ENCODE measurements around the gene KRT79. TPM values are rescaled to one million over a fixed set of nuclear protein-coding genes. Genes with fewer than 3 reads are reported as not detected.
"Not testable (repeated sequence)": the region's sequence is repeated elsewhere in the genome, so short reads cannot be mapped to it uniquely, and the experiment has no call there.

KRT79 gene
- total and polyA plus RNA-seq, 7 donors, result 0.03 to 0.05 TPM; not detected in 5

GRCh38 chr12:52861511-52861910 lies 27.4 kb upstream of the KRT79 start:
- intact Hi-C loops (cut with DNase I), result no loop called here
- TF ChIP-seq CTCF (IDR thresholded peaks at IDR 0.05), result no peak
- Histone ChIP-seq H3K36me3 (ENCODE audit: insufficient read depth in 1 of 2, low read depth in 1 of 2) (no peaks in the 10 kb centered on the region), H3K4me1 (no peaks in the 10 kb centered on the region), H3K27me3 (ENCODE audit: insufficient read depth in 3 of 3, low read length in 2 of 3) (no peaks in the 10 kb centered on the region), H3K9me3 (no peaks in the 10 kb centered on the region), H3K27ac (no peak overlapping the region), H3K4me3 (no peak overlapping the region)
- 81 to 91% (median 86%) methylated on average over 7 of the region's 7 CpGs for WGBS, 3 donors
- ATAC-seq (no peak), DNase-seq (no peak)

DNA sequence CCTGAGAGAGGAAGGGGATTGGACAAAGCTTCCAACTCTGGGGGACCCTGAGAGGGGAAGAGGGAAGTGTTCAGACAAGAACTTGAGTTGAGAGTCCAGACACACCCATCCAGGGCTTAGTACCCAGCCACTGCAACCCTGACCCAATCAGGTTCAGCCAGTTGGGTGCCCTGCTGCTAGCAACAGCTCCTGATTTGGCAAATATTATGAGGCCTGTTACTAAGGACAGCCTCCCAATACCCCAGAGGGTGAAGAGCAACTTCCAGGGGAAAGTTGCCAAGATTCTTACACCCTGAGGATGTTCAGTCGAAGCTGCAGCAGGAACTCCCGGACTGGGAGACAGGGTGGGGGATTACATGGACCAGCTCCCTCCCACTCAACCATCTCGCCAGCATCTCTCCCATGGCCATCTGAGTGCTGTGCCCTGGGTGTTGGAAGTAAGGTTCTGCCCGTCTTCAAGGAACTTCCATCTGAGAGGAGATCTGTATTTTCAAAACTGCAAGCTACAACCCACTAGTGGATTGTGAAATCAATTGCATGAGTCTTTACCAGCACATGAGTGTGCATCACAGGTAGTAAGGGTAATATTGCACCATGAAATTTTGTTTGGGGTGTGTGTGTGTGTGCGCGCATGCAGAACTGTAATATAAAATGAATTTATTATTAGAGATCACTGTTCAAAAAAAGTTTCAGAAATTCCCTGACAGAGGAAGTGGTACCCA lies 26.2 kb upstream of the KRT79 start:
- Histone ChIP-seq H3K9me3 (no peaks in the 10 kb centered on the region), H3K4me1 (no peaks in the 10 kb centered on the region), H3K4me3 (no peak overlapping the region), H3K27me3 (ENCODE audit: insufficient read depth in 3 of 3, low read length in 2 of 3) (no peaks in the 10 kb centered on the region), H3K36me3 (ENCODE audit: insufficient read depth in 1 of 2, low read depth in 1 of 2) (no peaks in the 10 kb centered on the region), H3K27ac (no peak overlapping the region)
- 66 to 69% (median 66%) methylated on average over 6 of the region's 6 CpGs for WGBS, 3 donors
- TF ChIP-seq CTCF (IDR thresholded peaks at IDR 0.05), result no peak
- ATAC-seq (no peak), DNase-seq (no peak)
- intact Hi-C loops (cut with DNase I), result no loop called here

DNA sequence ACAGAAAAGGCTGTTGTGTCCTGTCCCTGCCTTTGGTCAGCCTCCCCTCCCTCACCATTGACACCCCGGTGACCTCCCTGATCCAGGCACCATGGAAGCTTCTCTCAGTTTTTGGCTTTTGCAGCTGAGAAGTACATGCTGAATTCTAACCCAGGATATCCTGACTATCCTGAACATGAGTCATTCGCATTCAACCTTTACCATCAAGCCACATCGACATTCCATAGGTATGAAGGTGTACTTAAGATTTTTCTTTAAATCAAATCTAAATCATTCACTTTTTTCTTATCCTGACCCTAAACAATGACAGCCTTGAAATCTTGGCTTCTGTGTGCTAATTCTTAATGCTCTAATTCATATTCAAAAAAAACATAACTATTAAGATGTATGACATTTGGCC lies 23.4 kb upstream of the KRT79 start:
- Histone ChIP-seq H3K36me3 (ENCODE audit: insufficient read depth in 1 of 2, low read depth in 1 of 2) (no peaks in the 10 kb centered on the region), H3K27me3 (ENCODE audit: insufficient read depth in 3 of 3, low read length in 2 of 3) (no peaks in the 10 kb centered on the region), H3K9me3 (no peaks in the 10 kb centered on the region), H3K4me3 (no peak overlapping the region), H3K4me1 (no peaks in the 10 kb centered on the region), H3K27ac (no peak overlapping the region)
- no peak for ATAC-seq
- intact Hi-C loops (cut with DNase I), result no loop called here
- DNase-seq, result no peak
- no peak for TF ChIP-seq CTCF (IDR thresholded peaks at IDR 0.05)
- 90 to 95% (median 92%) methylated on average over 3 of the region's 3 CpGs for WGBS, 3 donors

DNA sequence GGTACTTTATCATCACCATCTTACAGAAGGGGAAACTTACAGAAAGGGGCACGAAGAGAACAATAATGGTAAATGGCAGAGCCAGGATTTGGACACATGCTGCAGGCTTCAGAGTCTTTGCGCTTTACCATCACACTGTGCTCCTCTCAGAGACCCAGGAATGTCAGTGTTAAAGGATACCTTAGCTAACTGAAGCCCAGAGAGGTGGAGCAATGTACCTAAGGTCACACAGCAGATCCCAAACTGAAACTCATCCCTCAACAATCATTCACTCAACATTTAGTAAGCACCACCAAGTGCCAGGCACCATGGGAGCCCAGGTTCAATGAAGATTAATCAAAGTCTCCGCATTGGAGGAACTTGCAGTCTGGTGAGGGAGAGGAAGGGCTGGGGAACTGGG lies 22.7 kb upstream of the KRT79 start:
- Histone ChIP-seq H3K27me3 (ENCODE audit: insufficient read depth in 3 of 3, low read length in 2 of 3) (no peaks in the 10 kb centered on the region), H3K9me3 (no peaks in the 10 kb centered on the region), H3K4me3 (no peak overlapping the region), H3K27ac (no peak overlapping the region), H3K4me1 (no peaks in the 10 kb centered on the region), H3K36me3 (ENCODE audit: insufficient read depth in 1 of 2, low read depth in 1 of 2) (no peaks in the 10 kb centered on the region)
- ATAC-seq (no peak), DNase-seq (no peak)
- intact Hi-C loops (cut with DNase I), result no loop called here
- TF ChIP-seq CTCF (IDR thresholded peaks at IDR 0.05), result no peak
- WGBS, 3 donors, result 87 to 92% (median 91%) methylated on average over 3 of the region's 3 CpGs

GRCh38 chr12:52856077-52856476 lies 22.0 kb upstream of the KRT79 start:
- H3K9me3 ChIP-seq; ATAC-seq; intact Hi-C loops (cut with DNase I): not testable (repeated sequence)

More at GRCh38 chr12:52856077-52856476, 22.0 kb upstream of the KRT79 start:
- not testable (repeated sequence) for H3K4me3 ChIP-seq; H3K27ac ChIP-seq; H3K36me3 ChIP-seq (ENCODE audit: insufficient read depth in 1 of 2, low read depth in 1 of 2); H3K4me1 ChIP-seq; H3K27me3 ChIP-seq (ENCODE audit: insufficient read depth in 3 of 3, low read length in 2 of 3); DNase-seq
- WGBS, 3 donors, result 89 to 95% (median 91%) methylated on average over 2 of the region's 2 CpGs

Measured in psoas muscle (tissue), 8 donors.